Activated naive CD8-positive, alpha-beta T cell treated with anti-CD3 and anti-CD28 coated beads, Interleukin-2, amount 50 U/mL, for 24 hours (primary cell): ENCODE data around the gene TEX261.

Experiments
- ATAC-seq: fragments of 150-1000 bp; cut with Tn5 transposase; one replicate; pipeline ENCODE4 v1.10.0; 2021
- DNase-seq: peaks from one replicate; pipeline ENCODE4 v3.0.0; 2021
- H3K27ac Mint-ChIP-seq: one replicate; pipeline ENCODE4 v1.8.0; 2021; ENCODE audit warnings: mild to moderate bottlenecking, mixed read lengths
- H3K27me3 Mint-ChIP-seq: one replicate; pipeline ENCODE4 v1.8.0; 2021; ENCODE audit warnings: mixed read lengths
- H3K36me3 Mint-ChIP-seq: one replicate; pipeline ENCODE4 v1.8.0; 2021; ENCODE audit warnings: low read depth, mixed read lengths
- H3K4me1 Mint-ChIP-seq: one replicate; pipeline ENCODE4 v1.8.0; 2021; ENCODE audit warnings: mixed read lengths
- H3K4me3 Mint-ChIP-seq: one replicate; pipeline ENCODE4 v1.8.0; 2021; ENCODE audit warnings: mild to moderate bottlenecking, moderate library complexity, mixed read lengths
- H3K9me3 Mint-ChIP-seq: one replicate; pipeline ENCODE4 v1.8.0; 2021; ENCODE audit warnings: mixed read lengths

TEX261 gene

DNA sequence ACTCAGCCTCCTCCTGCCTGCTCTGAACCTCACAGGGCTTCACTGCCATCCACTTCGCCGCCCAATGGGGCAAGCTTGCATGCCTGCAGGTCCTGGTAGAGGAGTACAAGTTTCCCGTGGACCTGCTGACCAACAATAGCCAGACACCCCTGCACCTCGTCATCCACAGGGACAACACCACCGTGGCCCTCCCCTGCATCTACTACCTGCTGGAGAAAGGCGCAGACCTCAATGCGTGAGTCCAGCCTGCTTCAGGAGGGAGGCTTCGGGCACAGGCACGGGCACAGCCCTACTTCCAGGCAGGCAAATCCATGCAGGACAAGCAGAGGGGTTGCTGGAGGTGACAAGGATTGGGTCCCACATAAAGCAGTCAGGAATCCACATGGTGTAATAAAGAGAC is 15.0 kb downstream of the TEX261 start:
- no peak for ATAC-seq
- Mint-ChIP-seq H3K4me1 (peaks cover 24% of the 10 kb centered on the region), H3K27me3 (peaks cover 6% of the 10 kb centered on the region), H3K27ac (no peak overlapping the region), H3K36me3 (no peaks in the 10 kb centered on the region), H3K9me3 (no peaks in the 10 kb centered on the region), H3K4me3 (no peak overlapping the region)
- no peak for DNase-seq

DNA sequence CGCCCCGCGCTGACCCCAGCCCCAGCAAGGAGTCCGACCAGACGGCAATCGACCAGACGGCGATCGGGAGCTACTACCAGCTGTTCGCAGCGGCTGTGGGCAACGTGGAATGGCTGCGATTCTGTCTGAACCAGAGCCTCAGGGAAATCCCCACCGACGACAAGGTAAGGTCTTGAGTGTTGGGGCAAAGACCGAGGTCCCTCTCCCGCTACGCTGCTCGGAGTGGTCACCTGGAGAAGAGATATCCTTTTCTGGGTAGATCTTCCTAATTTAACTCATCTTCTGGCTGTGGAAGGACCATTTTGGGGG is 15.5 kb downstream of the TEX261 start:
- H3K27me3 Mint-ChIP-seq: peaks cover 8% of the 10 kb centered on the region
- no peak overlapping the region for H3K4me3 Mint-ChIP-seq
- H3K27ac Mint-ChIP-seq: no peak overlapping the region
- DNase-seq (no peak), ATAC-seq (no peak)
- H3K4me1 Mint-ChIP-seq: peaks cover 20% of the 10 kb centered on the region
- H3K9me3 Mint-ChIP-seq: no peaks in the 10 kb centered on the region
- H3K36me3 Mint-ChIP-seq: no peaks in the 10 kb centered on the region

DNA sequence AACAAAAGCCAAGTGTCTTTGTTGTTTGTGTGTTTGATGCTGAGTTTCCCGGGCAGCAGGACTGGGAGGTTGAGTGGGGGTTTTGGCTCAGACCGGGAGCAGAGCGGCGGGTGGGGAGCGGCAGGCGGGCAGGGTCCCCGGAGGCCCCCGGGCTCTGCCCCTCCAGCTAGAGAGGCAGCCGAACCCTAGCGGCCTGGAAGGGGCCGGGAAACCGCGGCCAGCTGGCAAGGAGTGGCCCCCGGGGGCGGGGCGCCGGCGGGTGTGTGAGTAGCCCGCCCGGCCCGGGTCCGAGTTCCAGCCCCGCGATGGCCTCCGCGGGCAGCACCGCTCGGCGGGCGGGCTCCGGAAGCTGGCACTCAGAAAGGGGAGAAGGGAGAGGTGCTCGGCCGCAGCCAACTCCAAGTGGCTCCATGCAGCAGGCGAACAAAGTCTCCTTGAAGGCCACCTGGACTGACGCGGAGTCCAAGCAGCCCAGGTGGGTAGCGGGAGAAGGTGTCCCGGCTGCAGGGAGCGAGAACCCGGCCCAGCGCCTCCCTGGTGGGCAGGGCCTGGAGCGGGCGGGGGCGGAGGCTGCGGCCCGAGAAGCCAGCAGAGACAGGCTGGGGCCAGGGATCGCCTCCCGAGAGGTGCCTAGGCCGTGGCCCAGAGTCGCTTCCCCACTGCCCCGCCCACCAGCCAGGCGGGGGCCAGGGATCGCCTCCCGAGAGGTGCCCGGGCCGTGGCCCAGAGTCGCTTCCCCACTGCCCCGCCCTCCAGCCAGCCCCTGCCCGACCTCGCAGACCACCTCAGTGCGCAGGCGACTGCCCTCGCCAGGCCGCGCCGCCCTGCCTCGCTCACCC is 16.1 kb downstream of the TEX261 start, which contains the start of gene ANKRD53:
TSS of gene ANKRD53 (plus strand) at position 290 of the 839 bp plus-strand sequence. CDS start at position 306, 16 bp downstream.
- Mint-ChIP-seq H3K27ac (peak within 1 kb of the TSS; percentile 76), H3K4me3 (peak within 1 kb of the TSS; percentile 77), H3K27me3 (peaks cover 11% of the 10 kb centered on the region), H3K4me1 (peaks cover 20% of the 10 kb centered on the region), H3K36me3 (no peaks in the 10 kb centered on the region), H3K9me3 (no peaks in the 10 kb centered on the region)
- DNase-seq (peak; percentile 33), ATAC-seq (peak; percentile 33)

DNA sequence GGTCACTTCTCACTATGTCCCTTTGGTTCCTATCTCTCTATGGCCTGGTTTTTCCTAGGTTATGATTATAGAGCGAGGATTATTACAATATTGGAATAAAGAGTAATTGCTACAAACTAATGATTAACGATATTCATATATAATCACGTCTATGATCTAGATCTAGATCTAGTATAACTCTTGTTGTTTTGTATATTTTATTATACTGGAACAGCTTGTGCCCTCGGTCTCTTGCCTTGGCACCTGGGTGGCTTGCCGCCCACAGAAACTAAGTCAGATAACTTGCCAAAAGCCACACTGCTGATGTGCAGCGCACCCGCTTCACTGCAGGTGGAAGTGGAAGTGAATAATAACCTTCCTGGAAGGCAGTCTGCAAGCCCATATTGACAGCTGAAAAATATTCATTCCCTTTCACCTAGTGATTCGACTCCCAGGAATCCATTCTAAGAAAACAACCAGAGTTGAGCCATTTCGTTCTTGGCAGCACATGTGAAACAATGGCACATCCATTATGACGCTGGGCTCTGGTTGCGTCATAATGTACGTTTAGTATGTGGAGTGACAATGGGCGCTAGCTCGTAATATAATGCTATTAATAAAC is 17.0 kb downstream of the TEX261 start:
- no peak for DNase-seq
- H3K4me3 Mint-ChIP-seq: peak overlapping the region; percentile 77
- H3K27ac Mint-ChIP-seq: peak overlapping the region; percentile 76
- no peaks in the 10 kb centered on the region for H3K36me3 Mint-ChIP-seq
- no peaks in the 10 kb centered on the region for H3K9me3 Mint-ChIP-seq
- H3K4me1 Mint-ChIP-seq: peaks cover 20% of the 10 kb centered on the region
- peaks cover 13% of the 10 kb centered on the region for H3K27me3 Mint-ChIP-seq
- ATAC-seq: no peak

DNA sequence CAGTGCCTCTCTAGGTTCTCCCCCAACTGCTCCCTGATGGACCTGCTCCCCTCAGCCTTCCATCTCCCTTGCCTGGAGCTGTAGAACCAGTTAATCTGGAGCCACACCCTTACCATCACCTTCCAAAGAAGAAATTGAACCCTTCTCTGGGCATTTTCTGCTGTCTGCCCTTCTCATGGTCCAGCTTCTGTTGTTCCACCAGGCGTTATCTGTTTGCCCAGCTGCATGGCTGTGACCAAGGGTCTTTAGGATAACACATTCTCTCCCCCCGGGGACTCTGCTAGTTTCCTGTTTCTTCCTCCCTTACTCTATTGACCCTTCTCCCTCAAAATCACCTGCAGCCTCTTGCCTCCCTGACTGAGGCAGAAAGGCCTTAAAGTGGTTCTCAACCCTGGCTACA is 19.4 kb downstream of the TEX261 start:
- H3K9me3 Mint-ChIP-seq: no peaks in the 10 kb centered on the region
- no peaks in the 10 kb centered on the region for H3K36me3 Mint-ChIP-seq
- DNase-seq: no peak
- peaks cover 20% of the 10 kb centered on the region for H3K4me1 Mint-ChIP-seq
- H3K27me3 Mint-ChIP-seq: peaks cover 18% of the 10 kb centered on the region
- ATAC-seq: no peak
- H3K4me3 Mint-ChIP-seq: no peak overlapping the region
- no peak overlapping the region for H3K27ac Mint-ChIP-seq

DNA sequence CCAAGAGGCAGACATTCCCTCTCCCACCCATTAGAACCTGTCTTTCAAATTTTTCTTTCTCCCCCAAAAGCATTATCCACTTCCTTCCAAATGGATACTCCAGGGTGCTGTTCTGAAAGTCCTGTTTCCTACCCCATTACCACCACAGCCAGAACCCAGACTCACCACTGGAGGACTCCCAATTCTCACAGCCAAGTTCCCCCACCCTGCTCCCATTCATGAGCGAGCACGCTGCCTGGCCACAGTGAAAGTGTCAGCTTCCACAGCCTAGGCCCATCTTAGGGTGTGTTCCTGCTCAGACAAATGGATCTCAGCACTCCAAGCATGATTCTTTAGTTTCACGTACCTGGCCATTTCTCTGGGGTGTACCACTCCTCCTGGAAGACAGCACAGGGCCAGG is 20.1 kb downstream of the TEX261 start:
- Mint-ChIP-seq H3K4me3 (no peak overlapping the region), H3K4me1 (peaks cover 20% of the 10 kb centered on the region), H3K9me3 (no peaks in the 10 kb centered on the region), H3K36me3 (no peaks in the 10 kb centered on the region), H3K27me3 (peaks cover 21% of the 10 kb centered on the region), H3K27ac (no peak overlapping the region)
- no peak for DNase-seq
- ATAC-seq: no peak

GRCh38 chr2:70967189-70967588 is 27.5 kb downstream of the TEX261 start:
- Mint-ChIP-seq H3K27me3 (peaks cover 37% of the 10 kb centered on the region), H3K27ac (no peak overlapping the region), H3K36me3 (no peaks in the 10 kb centered on the region), H3K4me3 (no peak overlapping the region), H3K9me3 (no peaks in the 10 kb centered on the region), H3K4me1 (peaks cover 6% of the 10 kb centered on the region)
- DNase-seq: no peak
- no peak for ATAC-seq

DNA sequence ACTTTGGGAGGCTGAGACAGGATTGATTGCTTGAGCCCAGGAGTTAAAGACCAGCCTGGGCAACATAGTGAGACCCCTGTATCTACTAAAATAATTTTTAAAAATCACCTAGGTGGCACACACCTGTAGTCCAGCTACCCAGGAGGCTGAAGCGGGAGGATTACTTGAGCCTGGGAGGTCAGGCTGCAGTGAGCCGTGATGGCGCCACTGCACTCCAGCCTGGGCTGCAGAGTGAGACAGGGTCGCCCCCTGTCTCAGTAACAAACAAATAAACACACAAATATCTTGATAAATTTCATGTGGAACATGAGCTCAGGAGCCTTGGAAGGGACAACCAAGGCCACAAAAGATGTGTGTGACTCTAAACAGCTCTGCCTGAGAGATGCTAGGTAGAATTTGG is 28.0 kb downstream of the TEX261 start:
- DNase-seq (no peak), ATAC-seq (no peak)
- Mint-ChIP-seq H3K9me3 (no peaks in the 10 kb centered on the region), H3K4me3 (no peak overlapping the region), H3K27ac (no peak overlapping the region), H3K36me3 (no peaks in the 10 kb centered on the region), H3K27me3 (peaks cover 37% of the 10 kb centered on the region), H3K4me1 (peaks cover 6% of the 10 kb centered on the region)

DNA sequence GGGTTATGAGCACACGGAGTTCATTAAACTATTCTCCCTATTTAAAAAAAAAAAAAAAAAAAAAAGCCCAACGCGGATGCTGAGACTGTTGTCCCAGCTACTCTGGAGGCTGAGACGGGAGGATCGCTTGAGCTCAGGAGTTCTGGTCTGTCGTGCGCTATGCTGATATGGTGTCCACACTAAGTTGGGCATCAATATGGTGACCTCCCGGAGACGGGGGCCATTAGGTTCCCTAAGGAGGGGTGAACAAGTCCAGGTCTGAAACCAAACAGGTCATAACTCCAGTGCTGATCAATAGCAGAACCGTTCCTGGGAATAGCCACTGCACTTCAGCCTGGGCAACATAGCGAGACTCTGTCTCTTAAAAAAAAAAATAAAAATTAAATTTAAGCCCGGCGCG is 29.2 kb downstream of the TEX261 start:
- Mint-ChIP-seq H3K4me3 (peak overlapping the region; percentile 81), H3K27me3 (peaks cover 37% of the 10 kb centered on the region), H3K27ac (no peak overlapping the region)

GRCh38 chr2:70964596-70965386 is 29.9 kb downstream of the TEX261 start:
- peak; percentile 89 for DNase-seq
- no peaks in the 10 kb centered on the region for H3K36me3 Mint-ChIP-seq

More for the DNA sequence above, 29.2 kb downstream of the TEX261 start:
- Mint-ChIP-seq H3K9me3 (no peaks in the 10 kb centered on the region), H3K4me1 (peaks cover 6% of the 10 kb centered on the region), H3K36me3 (no peaks in the 10 kb centered on the region)
- no peak for ATAC-seq
- no peak for DNase-seq

DNA sequence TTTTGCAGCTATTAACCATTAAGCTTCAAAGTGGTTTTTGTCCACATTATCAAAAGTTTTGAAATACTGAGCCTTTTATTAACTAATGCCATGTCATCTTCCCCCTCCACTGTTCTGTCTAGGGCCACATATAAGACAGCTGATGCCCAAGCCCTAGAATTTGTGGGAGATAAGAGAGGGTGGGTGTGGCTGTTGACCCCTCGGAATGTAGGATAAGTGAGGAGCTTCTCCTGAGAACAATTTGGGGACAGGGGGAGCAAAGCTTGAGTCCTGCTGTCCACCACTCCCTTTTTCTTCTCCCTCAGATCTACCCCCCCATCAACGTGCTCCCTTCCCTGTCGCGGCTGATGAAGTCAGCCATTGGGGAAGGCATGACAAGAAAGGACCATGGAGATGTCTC is 30.5 kb downstream of the TEX261 start:
- peaks cover 6% of the 10 kb centered on the region for H3K4me1 Mint-ChIP-seq
- H3K27me3 Mint-ChIP-seq: peaks cover 28% of the 10 kb centered on the region
- H3K27ac Mint-ChIP-seq: no peak overlapping the region
- no peaks in the 10 kb centered on the region for H3K36me3 Mint-ChIP-seq
- ATAC-seq (no peak), DNase-seq (no peak)
- H3K4me3 Mint-ChIP-seq: no peak overlapping the region
- H3K9me3 Mint-ChIP-seq: no peaks in the 10 kb centered on the region

More at GRCh38 chr2:70964596-70965386, 29.9 kb downstream of the TEX261 start:
- H3K4me1 Mint-ChIP-seq: peaks cover 6% of the 10 kb centered on the region
- ATAC-seq: peak; percentile 86
- H3K9me3 Mint-ChIP-seq: no peaks in the 10 kb centered on the region
- no peak overlapping the region for H3K27ac Mint-ChIP-seq
- H3K27me3 Mint-ChIP-seq: peaks cover 32% of the 10 kb centered on the region
- peak overlapping the region; percentile 81 for H3K4me3 Mint-ChIP-seq

DNA sequence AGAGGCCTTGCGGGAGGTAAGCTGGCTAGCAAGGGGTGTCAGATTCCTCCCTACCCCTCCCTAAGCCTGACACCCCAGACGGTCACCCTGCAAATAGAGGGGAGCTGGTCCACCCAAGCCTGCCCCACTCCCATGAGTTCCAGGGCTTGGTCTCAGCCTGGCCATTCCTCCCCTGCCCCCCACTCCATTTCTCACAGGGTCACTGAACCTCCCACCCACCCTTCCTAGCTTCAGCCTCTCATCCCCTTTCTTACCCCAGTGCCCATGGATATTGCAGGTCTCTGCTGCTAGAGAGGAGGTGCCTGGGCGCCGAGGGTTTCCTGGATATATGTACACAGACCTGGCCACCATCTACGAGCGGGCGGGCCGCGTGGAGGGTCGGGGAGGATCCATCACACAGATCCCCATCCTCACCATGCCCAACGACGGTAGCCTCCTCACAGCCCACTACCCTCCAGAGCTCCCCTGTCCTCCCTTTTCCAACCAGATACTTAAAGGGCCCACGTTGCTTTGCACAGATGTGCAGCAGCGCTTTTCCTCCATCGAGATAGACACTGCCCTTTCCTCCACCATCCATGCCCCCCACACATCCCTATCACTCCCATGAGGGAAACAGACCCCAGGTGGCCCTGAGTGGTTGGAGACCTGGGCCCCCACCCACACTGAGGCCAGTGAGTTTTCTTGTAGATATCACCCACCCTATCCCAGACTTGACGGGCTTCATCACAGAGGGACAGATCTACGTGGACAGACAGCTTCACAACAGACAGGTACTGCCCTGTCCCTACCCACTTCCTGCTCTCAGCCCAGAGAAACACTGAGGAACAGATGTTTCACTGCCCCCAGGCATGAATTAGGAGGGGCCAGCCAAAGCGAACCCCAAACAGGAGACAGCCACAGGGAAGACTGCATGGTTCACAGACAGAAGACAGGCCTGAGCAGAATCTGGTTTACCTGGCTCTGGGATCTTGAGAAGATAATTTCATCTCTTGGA is 31.5 kb downstream of the TEX261 start:
- peaks cover 24% of the 10 kb centered on the region for H3K27me3 Mint-ChIP-seq

DNA sequence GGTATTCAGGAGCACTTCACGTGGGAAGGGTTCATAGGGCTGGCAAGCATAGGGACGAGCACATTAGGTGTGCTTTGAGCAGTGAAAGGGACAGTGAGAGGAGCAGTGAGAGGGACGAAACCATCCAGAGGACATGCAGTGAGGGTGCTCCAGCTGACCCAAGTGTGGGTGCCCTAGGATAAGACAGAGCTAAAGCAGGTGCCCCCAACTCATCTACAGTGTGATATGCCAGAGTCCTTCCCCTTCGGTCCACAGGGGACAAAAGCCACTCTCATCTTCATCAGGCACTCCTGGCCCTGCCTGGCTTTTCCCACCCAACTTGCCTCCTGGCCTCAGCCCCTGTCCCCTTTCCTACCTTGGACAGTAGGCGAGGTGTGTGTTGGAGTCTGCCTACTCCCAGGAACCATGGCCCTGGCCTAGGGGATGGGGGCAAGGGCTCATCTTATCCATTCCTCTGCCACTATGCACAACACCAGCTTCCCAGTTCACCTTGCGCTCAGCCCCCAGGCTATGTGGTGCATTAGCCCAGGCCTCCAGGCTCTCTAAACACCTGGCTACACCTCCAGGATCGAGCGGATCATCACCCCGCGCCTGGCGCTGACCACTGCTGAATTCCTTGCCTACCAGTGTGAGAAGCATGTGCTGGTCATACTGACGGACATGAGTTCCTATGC is 32.3 kb downstream of the TEX261 start:
- H3K27ac Mint-ChIP-seq: no peak overlapping the region
- no peak overlapping the region for H3K4me3 Mint-ChIP-seq
- H3K27me3 Mint-ChIP-seq: peaks cover 24% of the 10 kb centered on the region
- ATAC-seq (no peak), DNase-seq (no peak)
- no peaks in the 10 kb centered on the region for H3K36me3 Mint-ChIP-seq
- no peaks in the 10 kb centered on the region for H3K9me3 Mint-ChIP-seq
- H3K4me1 Mint-ChIP-seq: peaks cover 6% of the 10 kb centered on the region

More for the DNA sequence above, 31.5 kb downstream of the TEX261 start:
- ATAC-seq (no peak), DNase-seq (no peak)
- Mint-ChIP-seq H3K36me3 (no peaks in the 10 kb centered on the region), H3K4me3 (no peak overlapping the region), H3K4me1 (peaks cover 6% of the 10 kb centered on the region), H3K27ac (no peak overlapping the region), H3K9me3 (no peaks in the 10 kb centered on the region)
